CD8-positive, alpha-beta memory T cell (primary cell): ENCODE measurements around the gene AGFG2. TPM values are rescaled to one million over a fixed set of nuclear protein-coding genes. Genes with fewer than 3 reads are reported as not detected.
A peak's percentile ranks its signal among the peaks of the same experiment; 100 is the strongest.

Experiments used
- CTCF ChIA-PET: fragments of 350-600 bp; sonication (Branson Sonifier 250); formaldehyde crosslinking; loops from one replicate; lab custom pipeline; 2021; ENCODE audit warnings: antibody characterized with exemption; lab: Charles Lee
- POLR2A ChIA-PET: fragments of 350-600 bp; sonication (Branson Sonifier 250); formaldehyde crosslinking; loops from one replicate; lab custom pipeline; 2021; ENCODE audit warnings: antibody characterized with exemption; lab: Charles Lee
- DNase-seq, 5 donors: peaks; one replicate each; pipeline versions ENCODE4 v3.0.0 to v3.0.0-alpha.2; 2020 to 2022; ENCODE audit warnings: mixed read lengths in 1 of 5
- H3K27ac ChIP-seq: one replicate; pipeline ENCODE4 v1.7.0; 2013; ENCODE audit warnings: low read depth, mild to moderate bottlenecking, low read length, moderate library complexity
- H3K27me3 ChIP-seq: 2 replicates; pipeline ENCODE4 v1.7.0; 2013; ENCODE audit warnings: low read length, mild to moderate bottlenecking; ENCODE audit not compliant: insufficient read depth, poor library complexity, severe bottlenecking
- H3K36me3 ChIP-seq: 2 replicates; pipeline ENCODE4 v1.7.0; 2013; ENCODE audit warnings: mild to moderate bottlenecking, low read length, moderate library complexity; ENCODE audit not compliant: insufficient read depth
- H3K4me1 ChIP-seq: 2 replicates; pipeline ENCODE4 v1.7.0; 2013; ENCODE audit warnings: mild to moderate bottlenecking, low read length, moderate library complexity; ENCODE audit not compliant: insufficient read depth
- H3K4me3 ChIP-seq: 2 replicates; pipeline ENCODE4 v1.7.0; 2013; ENCODE audit warnings: mild to moderate bottlenecking, low read length
- H3K9me3 ChIP-seq: 2 replicates; pipeline ENCODE4 v1.7.0; 2013; ENCODE audit warnings: mild to moderate bottlenecking, low read length
- H3K27ac Mint-ChIP-seq, 8 donors: one replicate each; pipeline ENCODE4 v1.8.0; 2020 to 2021; ENCODE audit warnings: mixed read lengths in 8 of 8, mild to moderate bottlenecking in 6 of 8, inconsistent platforms in 3 of 8, moderate library complexity in 3 of 8
- H3K27me3 Mint-ChIP-seq, 2 donors: one replicate each; pipeline ENCODE4 v1.8.0; 2020 to 2021; ENCODE audit warnings: mixed read lengths in 2 of 2, mild to moderate bottlenecking in 1 of 2, moderate library complexity in 1 of 2
- H3K36me3 Mint-ChIP-seq, 3 donors: one replicate each; pipeline ENCODE4 v1.8.0; 2020 to 2021; ENCODE audit warnings: mixed read lengths in 3 of 3, inconsistent platforms in 1 of 3, mild to moderate bottlenecking in 1 of 3
- H3K4me1 Mint-ChIP-seq, 3 donors: one replicate each; pipeline ENCODE4 v1.8.0; 2020 to 2021; ENCODE audit warnings: mixed read lengths in 3 of 3, inconsistent platforms in 1 of 3, mild to moderate bottlenecking in 1 of 3
- H3K4me3 Mint-ChIP-seq, 7 donors: one replicate each; pipeline ENCODE4 v1.8.0; 2020 to 2021; ENCODE audit warnings: mixed read lengths in 7 of 7, mild to moderate bottlenecking in 6 of 7, moderate library complexity in 4 of 7, inconsistent platforms in 2 of 7
- H3K9me3 Mint-ChIP-seq, 5 donors: one replicate each; pipeline ENCODE4 v1.8.0; 2020 to 2022; ENCODE audit warnings: mixed read lengths in 5 of 5, mild to moderate bottlenecking in 3 of 5, moderate library complexity in 2 of 5, inconsistent platforms in 1 of 5
- polyA plus RNA-seq: library from polyadenylated mRNA; unstranded; fragments of 300-500 nt; fragmentation: Illumina TruSeq; gene quantifications from one replicate; pipeline ENCODE4 v1.2.3, GENCODE V29; 2021
- total RNA-seq, 2 experiments: library from RNA; stranded (reverse); gene quantifications; one replicate each; pipeline ENCODE4 v1.2.3, GENCODE V29; 2021

The AGFG2 gene
- total and polyA plus RNA-seq, 3 experiments from 2014 or later, result 36.2 to 63.1 (median 60.5) TPM

DNA sequence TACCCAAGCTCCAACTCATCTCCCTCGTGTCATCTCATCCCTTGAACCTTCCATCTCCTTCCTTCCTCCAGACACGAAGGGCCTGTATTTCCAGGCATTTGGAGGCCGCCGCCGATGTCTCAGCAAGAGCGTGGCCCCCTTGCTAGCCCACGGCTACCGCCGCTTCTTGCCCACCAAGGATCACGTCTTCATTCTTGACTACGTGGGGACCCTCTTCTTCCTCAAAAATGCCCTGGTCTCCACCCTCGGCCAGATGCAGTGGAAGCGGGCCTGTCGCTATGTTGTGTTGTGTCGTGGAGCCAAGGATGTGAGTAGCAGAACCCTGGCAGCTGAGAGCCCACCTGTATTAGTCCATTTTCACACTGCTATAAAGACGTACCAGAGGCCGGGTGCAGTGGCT is 52.6 kb downstream of the AGFG2 start:
- Histone ChIP-seq H3K27me3 (no peaks in the 10 kb centered on the region), H3K27ac (no peak overlapping the region), H3K36me3 (no peaks in the 10 kb centered on the region), H3K4me1 (peaks cover 4% of the 10 kb centered on the region), H3K9me3 (no peaks in the 10 kb centered on the region), H3K4me3 (no peak overlapping the region)
- Mint-ChIP-seq H3K36me3 (peaks cover 0 to under 1% (median 0%) of the 10 kb centered on the region in 3 donors), H3K27me3 (peaks cover 5 to 10% of the 10 kb centered on the region in 2 donors), H3K27ac (peak overlapping the region in 1 of 8 donors; percentile 86), H3K9me3 (no peaks in the 10 kb centered on the region), H3K4me1 (peaks cover 2 to 10% (median 7%) of the 10 kb centered on the region in 3 donors), H3K4me3 (no peak overlapping the region)
- ChIA-PET POLR2A (no interaction called here), CTCF (interaction anchor here (1.5 to 9.5 kb wide), 3 partner anchors 29 to 114 kb away, joined by 3 to 133 read pairs (median 20); partner anchors contain the start of gene POP7)
- no peak for DNase-seq

DNA sequence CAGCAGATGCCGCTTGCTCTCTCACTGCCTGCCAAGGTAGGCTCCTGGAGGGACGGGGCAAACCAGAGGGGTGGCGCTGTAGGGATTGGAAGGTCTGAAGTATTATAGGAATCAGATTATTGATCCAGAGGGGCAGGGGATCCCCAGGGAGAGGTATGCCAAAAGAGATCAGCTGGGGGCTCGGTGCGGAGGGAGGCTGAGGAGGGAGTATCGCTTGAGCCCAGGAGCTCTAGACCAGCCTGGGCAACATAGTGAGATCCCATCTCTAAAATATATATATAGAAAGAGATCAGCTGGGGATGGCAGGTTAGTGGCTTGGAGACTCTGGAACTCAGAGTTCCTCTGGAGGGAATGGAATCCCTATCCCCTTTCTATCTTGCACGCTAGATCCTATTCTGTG is 56.2 kb downstream of the AGFG2 start:
- peaks cover 3 to 8% of the 10 kb centered on the region in 2 donors for H3K27me3 Mint-ChIP-seq
- H3K9me3 Mint-ChIP-seq, result no peaks in the 10 kb centered on the region
- Histone ChIP-seq H3K4me3 (no peak overlapping the region), H3K9me3 (no peaks in the 10 kb centered on the region), H3K36me3 (no peaks in the 10 kb centered on the region), H3K27ac (no peak overlapping the region), H3K27me3 (no peaks in the 10 kb centered on the region), H3K4me1 (no peaks in the 10 kb centered on the region)
- no peak overlapping the region for H3K4me3 Mint-ChIP-seq
- CTCF ChIA-PET, result interaction anchor here (0.9 to 1.6 kb wide), 2 partner anchors 9 to 110 kb away, joined by 5 read pairs; partner anchors contain the start of genes FBXO24, LRCH4 and POP7
- POLR2A ChIA-PET, result interaction anchor here (1.7 kb wide), 1 partner anchor 9 kb away, joined by 5 read pairs; the partner anchor contains the start of genes FBXO24 and LRCH4
- no peak for DNase-seq
- H3K36me3 Mint-ChIP-seq, result no peaks in the 10 kb centered on the region
- no peak overlapping the region for H3K27ac Mint-ChIP-seq
- H3K4me1 Mint-ChIP-seq, result peaks cover 0 to 3% (median 3%) of the 10 kb centered on the region in 3 donors

DNA sequence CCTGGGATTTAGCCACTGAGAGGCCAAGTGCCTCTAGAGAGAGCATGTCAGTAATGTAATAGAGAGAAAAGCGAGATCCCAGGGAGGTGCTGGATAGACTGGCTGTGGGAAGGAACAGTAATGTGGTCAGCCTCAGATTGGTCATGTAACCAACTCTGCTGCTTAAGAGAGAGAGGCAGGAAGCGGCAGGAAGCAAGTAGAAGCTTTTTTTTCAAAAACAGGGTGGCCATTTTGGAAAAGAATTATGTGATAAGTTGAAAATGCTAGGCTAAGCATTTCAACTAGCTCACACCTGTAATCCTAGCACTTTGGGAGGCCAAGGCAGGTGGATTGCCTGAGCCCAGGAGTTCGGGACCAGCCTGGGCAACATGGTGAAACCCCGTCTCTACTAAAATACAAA is 59.4 kb downstream of the AGFG2 start:
- Mint-ChIP-seq H3K27me3 (no peaks in the 10 kb centered on the region), H3K9me3 (no peaks in the 10 kb centered on the region)
- H3K9me3 ChIP-seq, result no peaks in the 10 kb centered on the region

DNA sequence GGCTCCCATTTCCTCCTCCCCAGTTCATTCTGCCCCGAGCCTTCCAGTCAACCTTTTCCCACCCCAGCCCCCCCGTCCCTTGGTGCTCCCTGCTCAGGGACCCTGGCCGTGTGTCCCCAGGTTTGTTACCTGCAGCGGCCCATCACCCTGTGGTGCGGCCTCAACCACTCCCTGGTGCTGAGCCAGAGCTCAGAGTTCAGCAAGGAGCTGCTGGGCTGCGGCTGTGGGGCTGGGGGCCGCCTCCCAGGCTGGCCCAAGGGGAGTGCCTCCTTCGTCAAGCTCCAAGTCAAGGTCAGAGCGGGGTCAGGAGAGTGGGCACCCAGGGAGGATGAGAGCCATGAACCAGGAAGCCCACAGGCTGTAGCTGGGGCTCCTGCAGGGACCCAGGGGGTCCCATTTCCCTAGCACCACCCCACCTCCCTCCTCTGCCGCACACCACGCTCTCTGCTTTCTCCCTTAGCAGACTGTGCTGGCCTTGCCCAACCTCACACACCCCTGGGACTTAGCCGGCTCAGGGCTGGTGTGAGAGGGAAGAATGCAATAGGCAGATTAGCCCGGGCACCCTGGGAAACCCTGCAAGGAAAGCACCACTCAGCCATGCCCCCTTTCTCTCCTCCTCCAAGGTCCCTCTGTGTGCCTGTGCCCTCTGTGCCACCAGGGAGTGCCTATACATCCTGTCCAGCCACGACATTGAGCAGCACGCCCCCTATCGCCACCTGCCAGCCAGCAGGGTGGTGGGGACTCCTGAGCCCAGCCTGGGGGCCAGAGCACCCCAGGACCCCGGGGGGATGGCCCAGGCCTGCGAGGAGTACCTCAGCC is 61.1 kb downstream of the AGFG2 start:
- Histone ChIP-seq H3K27me3 (no peaks in the 10 kb centered on the region), H3K4me1 (peaks cover 15% of the 10 kb centered on the region), H3K4me3 (no peak overlapping the region), H3K9me3 (no peaks in the 10 kb centered on the region), H3K27ac (no peak overlapping the region), H3K36me3 (no peaks in the 10 kb centered on the region)
- ChIA-PET POLR2A (interaction anchor here (0.6 kb wide), 1 partner anchor 214 kb away, joined by 3 read pairs; no protein-coding TSS in a partner anchor), CTCF (no interaction called here)
- H3K9me3 Mint-ChIP-seq, result no peaks in the 10 kb centered on the region
- H3K4me3 Mint-ChIP-seq, result no peak overlapping the region
- H3K4me1 Mint-ChIP-seq, result peaks cover 8 to 24% (median 12%) of the 10 kb centered on the region in 3 donors
- no peaks in the 10 kb centered on the region for H3K27me3 Mint-ChIP-seq
- no peaks in the 10 kb centered on the region for H3K36me3 Mint-ChIP-seq
- DNase-seq, result no peak
- peak overlapping the region in 1 of 8 donors; percentile 10 for H3K27ac Mint-ChIP-seq

More for the DNA sequence above, 59.4 kb downstream of the AGFG2 start:
- Histone ChIP-seq H3K4me3 (no peak overlapping the region), H3K27me3 (no peaks in the 10 kb centered on the region), H3K4me1 (peaks cover 4% of the 10 kb centered on the region), H3K27ac (no peak overlapping the region), H3K36me3 (no peaks in the 10 kb centered on the region)
- H3K4me1 Mint-ChIP-seq, result peaks cover 0 to 11% (median 5%) of the 10 kb centered on the region in 3 donors
- H3K36me3 Mint-ChIP-seq, result no peaks in the 10 kb centered on the region
- ChIA-PET CTCF (interaction anchor here (0.9 to 1.4 kb wide), 3 partner anchors 12 to 107 kb away, joined by 3 to 4 read pairs (median 3); partner anchors contain the start of genes FBXO24, MOSPD3 and POP7), POLR2A (no interaction called here)
- no peak overlapping the region for H3K27ac Mint-ChIP-seq
- H3K4me3 Mint-ChIP-seq, result peak overlapping the region in 1 of 7 donors; percentile 34
- no peak for DNase-seq

DNA sequence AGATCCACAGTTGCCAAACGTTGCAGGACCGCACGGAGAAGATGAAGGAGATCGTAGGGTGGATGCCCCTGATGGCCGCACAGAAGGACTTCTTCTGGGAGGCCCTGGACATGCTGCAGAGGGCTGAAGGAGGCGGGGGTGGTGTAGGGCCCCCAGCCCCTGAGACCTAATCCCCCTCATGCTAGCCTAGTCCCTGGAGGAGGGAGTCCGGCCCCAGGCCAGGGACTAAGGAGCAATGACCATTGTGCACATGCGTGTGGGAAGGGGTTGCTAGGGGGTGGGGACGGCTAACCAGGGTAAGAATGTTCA is 61.7 kb downstream of the AGFG2 start:
- Mint-ChIP-seq H3K27ac (peak overlapping the region in 2 of 8 donors; percentile 10 to 88), H3K4me1 (peaks cover 13 to 30% (median 15%) of the 10 kb centered on the region in 3 donors)
- no peaks in the 10 kb centered on the region for H3K9me3 ChIP-seq

DNA sequence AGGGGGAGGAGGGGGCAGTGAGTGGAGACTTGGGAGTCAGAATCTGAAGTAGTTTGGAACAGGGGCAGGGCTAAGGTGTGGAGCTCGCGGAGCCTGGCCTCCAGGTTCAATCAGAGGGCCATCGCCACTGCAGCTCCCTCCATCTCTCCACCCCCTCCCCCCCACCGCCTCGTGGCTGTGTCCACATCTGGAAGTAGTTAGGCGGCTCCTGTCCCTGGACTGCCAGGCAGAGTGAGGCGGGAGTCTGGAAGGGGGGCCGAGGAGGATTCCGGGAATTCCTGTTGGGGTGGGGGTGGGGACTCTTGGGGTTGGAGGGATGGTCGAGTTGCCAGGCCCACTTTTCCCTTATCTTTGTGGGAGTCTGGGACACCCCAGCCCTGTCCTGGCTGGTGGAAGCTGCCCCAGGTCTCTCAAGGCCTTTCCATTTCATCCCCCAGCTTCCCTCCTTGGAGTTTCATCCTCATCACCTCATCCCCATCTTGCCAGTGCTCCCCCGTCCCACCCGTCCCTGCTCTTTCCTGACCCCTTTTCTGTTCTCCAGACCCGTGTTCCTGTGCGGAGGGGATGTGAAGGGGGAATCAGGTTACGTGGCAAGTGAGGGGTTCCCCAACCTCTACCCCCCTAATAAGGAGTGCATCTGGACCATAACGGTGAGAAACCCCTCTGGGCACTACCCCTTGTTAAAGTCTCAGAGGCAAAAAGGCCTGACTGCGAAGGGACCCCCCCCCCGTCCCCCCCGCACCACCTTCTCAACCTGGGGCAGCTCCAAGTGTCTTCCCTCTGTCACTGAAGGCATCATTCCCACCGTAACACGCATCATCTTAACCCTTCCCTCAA is 64.1 kb downstream of the AGFG2 start:
- no peaks in the 10 kb centered on the region for H3K36me3 Mint-ChIP-seq
- H3K27me3 Mint-ChIP-seq, result no peaks in the 10 kb centered on the region
- H3K9me3 ChIP-seq, result no peaks in the 10 kb centered on the region
- no peak for DNase-seq
- H3K27ac Mint-ChIP-seq, result peak overlapping the region in 7 of 8 donors; percentile 18 to 98 (median 93)
- H3K4me1 Mint-ChIP-seq, result peaks cover 13 to 34% (median 18%) of the 10 kb centered on the region in 3 donors
- ChIA-PET POLR2A (interaction anchor here (0.6 to 3.2 kb wide), 4 partner anchors 17 to 174 kb away, joined by 3 to 14 read pairs (median 5); partner anchors contain the start of genes FBXO24, LRCH4 and ZCWPW1), CTCF (interaction anchor here (0.9 to 2.0 kb wide), 7 partner anchors 10 to 249 kb away, joined by 3 to 8 read pairs (median 5); partner anchors contain the start of genes FBXO24, LRCH4, MOSPD3 and SLC12A9)
- peaks cover 18% of the 10 kb centered on the region for H3K4me1 ChIP-seq
- peak overlapping the region; percentile 55 for H3K4me3 ChIP-seq
- no peaks in the 10 kb centered on the region for H3K36me3 ChIP-seq
- peak overlapping the region; percentile 75 for H3K27ac ChIP-seq
- no peaks in the 10 kb centered on the region for H3K9me3 Mint-ChIP-seq
- H3K4me3 Mint-ChIP-seq, result peak overlapping the region; percentile 80 to 95 (median 85)
- no peaks in the 10 kb centered on the region for H3K27me3 ChIP-seq

More for the DNA sequence above, 61.7 kb downstream of the AGFG2 start:
- Histone ChIP-seq H3K27ac (no peak overlapping the region), H3K36me3 (no peaks in the 10 kb centered on the region), H3K4me1 (peaks cover 18% of the 10 kb centered on the region), H3K4me3 (no peak overlapping the region), H3K27me3 (no peaks in the 10 kb centered on the region)
- Mint-ChIP-seq H3K27me3 (no peaks in the 10 kb centered on the region), H3K9me3 (no peaks in the 10 kb centered on the region), H3K4me3 (no peak overlapping the region), H3K36me3 (no peaks in the 10 kb centered on the region)
- CTCF ChIA-PET, result no interaction called here
- POLR2A ChIA-PET, result no interaction called here
- DNase-seq, result no peak

DNA sequence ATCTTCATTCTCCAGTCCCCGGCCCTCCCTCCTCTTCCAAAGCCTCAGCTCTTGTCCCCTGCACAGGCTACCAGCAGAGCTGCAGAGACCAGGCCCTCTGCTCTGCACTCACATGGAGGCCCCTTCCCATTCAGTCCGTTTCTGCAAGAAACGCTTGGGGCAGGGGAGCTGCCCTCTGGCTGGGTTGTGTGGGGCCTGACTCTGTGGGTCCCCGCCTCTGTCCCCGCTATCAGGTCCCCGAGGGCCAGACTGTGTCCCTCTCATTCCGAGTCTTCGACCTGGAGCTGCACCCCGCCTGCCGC is 64.7 kb downstream of the AGFG2 start:
- Mint-ChIP-seq H3K4me1 (peaks cover 11 to 30% (median 18%) of the 10 kb centered on the region in 3 donors), H3K4me3 (peak overlapping the region; percentile 80 to 95 (median 85)), H3K36me3 (no peaks in the 10 kb centered on the region), H3K27me3 (no peaks in the 10 kb centered on the region), H3K27ac (peak overlapping the region in 7 of 8 donors; percentile 91 to 98 (median 94)), H3K9me3 (no peaks in the 10 kb centered on the region)
- H3K36me3 ChIP-seq, result no peaks in the 10 kb centered on the region
- peak overlapping the region; percentile 55 for H3K4me3 ChIP-seq
- H3K27me3 ChIP-seq, result no peaks in the 10 kb centered on the region
- no peaks in the 10 kb centered on the region for H3K9me3 ChIP-seq
- peaks cover 18% of the 10 kb centered on the region for H3K4me1 ChIP-seq
- ChIA-PET CTCF (interaction anchor here (0.9 to 2.0 kb wide), 6 partner anchors 9 to 249 kb away, joined by 3 to 8 read pairs (median 5); partner anchors contain the start of genes FBXO24, LRCH4, MOSPD3 and SLC12A9), POLR2A (interaction anchor here (0.6 to 3.2 kb wide), 4 partner anchors 17 to 175 kb away, joined by 3 to 14 read pairs (median 5); partner anchors contain the start of genes FBXO24, LRCH4 and ZCWPW1)
- peak overlapping the region; percentile 75 for H3K27ac ChIP-seq
- no peak for DNase-seq
